GM20000 (cell line): Measurements from ENCODE around the gene MYRIP.

ENCODE experiments used
- DNase-seq: peaks from one replicate; pipeline ENCODE4 v3.0.0; 2012; ENCODE audit warnings: low spot score
- CTCF ChIP-seq: IDR thresholded peaks from 2 replicates; pipeline ENCODE4 v1.5.1; 2012; ENCODE audit warnings: mild to moderate bottlenecking, control low read depth; ENCODE audit errors: extremely low read depth, missing control alignments

Gene MYRIP

GRCh38 chr3:40309418-40309924 lies 500.1 kb downstream of the MYRIP start, which contains the start of gene EIF1B:
Gene EIF1B, plus strand, starts transcription at chr3:40309707. Its CDS starts 235 bp downstream, at chr3:40309942.
- DNase-seq: peak; percentile 93
- peak; percentile 60 for TF ChIP-seq CTCF
